Tongue (tissue), 2 donors: ENCODE results near the gene FANCB. TPM values are rescaled to one million over a fixed set of nuclear protein-coding genes. Genes with fewer than 3 reads are reported as not detected.

ENCODE experiments used
- DNase-seq: peaks from one replicate; pipeline ENCODE4 v3.0.0-alpha.2; 2015
- total RNA-seq: library from RNA; depleted of rRNA; stranded (reverse); fragments of >200 nt; gene quantifications from one replicate; pipeline ENCODE4 v1.2.3, GENCODE V29; 2014

FANCB gene
- total RNA-seq, 1 donor from 2014 or later = 6.8 TPM

- peak; percentile 22 for DNase-seq
Observed at GRCh38 chrX:14832586-14832985, 40.3 kb downstream of the FANCB start.

GRCh38 chrX:14832151-14832550, 40.7 kb downstream of the FANCB start:
- no peak for DNase-seq

GRCh38 chrX:14829643-14830042, 43.2 kb downstream of the FANCB start:
- DNase-seq = no peak

DNA sequence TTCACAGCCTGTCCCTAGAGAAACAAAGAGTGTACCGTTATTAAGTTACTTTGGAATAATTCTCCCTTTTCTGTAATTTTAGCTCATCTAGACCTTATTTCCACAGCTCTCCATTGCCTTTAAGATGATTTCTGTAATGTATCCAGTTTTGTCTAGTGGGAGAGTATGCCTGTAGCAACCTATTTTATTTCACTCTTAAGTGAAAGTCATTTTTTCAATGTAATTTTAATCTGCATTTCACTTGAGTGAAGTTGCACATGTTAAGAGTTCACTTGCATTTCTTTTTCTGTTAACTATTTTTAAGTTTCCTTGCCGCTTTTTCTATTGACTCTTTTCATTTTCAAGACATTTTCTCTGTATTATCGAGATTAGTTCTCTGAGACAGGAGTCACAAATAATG, 46.5 kb downstream of the FANCB start:
- DNase-seq = no peak

- DNase-seq = peak; percentile 48
Observed at GRCh38 chrX:14825851-14826250, 47.0 kb downstream of the FANCB start.

GRCh38 chrX:14819769-14820168, 53.1 kb downstream of the FANCB start:
- DNase-seq = no peak

GRCh38 chrX:14817571-14817970, 55.3 kb downstream of the FANCB start:
- no peak for DNase-seq

DNA sequence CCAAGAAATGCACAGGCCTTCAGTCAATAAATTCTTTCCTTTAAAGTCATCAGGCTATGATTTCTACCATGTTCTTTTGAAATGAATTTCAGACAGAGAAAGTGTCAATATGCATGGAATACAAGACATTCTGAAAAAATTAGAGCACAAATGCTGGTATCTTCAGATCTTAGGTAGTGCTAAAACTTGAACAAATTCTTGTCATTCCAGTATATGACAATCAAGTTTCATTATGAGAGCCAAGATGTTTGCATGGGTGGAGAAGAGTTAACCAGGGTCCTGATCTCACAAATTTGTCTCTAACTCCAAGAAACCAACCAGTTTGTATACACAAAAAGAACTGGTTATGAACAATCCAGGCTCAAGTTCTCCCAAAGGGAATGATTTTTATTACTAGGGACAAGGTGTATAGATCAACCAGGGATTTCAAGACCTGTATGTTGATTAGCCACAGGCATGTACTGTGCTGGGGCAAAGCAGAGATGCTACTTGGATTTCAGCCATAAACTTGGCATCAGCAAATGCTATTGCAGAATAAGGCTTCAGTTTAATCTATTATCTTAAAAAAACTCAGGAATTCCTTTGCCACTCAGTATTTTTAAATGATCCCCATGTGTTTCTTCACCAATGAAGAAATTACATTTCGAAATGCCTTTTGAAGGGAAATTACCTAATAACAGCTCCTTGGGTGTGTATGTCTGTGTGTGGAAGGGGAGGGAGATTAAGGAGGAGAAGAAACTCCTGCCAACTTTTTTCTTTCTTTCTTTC, 69.7 kb downstream of the FANCB start:
- DNase-seq = no peak

DNA sequence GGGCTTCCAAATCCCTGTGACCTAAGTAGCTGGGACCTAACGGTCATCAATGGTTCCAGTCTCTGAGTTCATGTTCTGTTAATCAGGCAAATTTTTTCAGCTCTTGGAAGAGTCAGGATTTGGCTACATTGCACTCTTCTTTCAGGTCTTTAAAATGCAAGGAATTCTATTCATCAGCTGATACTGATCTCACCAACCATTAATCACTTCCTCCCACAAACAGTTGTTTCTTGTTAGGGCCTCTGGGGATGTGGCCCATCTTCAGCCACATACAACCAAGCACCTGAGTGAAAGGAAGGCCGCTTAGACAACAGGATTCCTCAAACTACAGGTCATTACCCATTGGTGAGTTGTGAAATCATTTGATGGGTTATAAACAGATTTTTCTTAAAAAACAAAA, 71.7 kb downstream of the FANCB start:
- no peak for DNase-seq

DNA sequence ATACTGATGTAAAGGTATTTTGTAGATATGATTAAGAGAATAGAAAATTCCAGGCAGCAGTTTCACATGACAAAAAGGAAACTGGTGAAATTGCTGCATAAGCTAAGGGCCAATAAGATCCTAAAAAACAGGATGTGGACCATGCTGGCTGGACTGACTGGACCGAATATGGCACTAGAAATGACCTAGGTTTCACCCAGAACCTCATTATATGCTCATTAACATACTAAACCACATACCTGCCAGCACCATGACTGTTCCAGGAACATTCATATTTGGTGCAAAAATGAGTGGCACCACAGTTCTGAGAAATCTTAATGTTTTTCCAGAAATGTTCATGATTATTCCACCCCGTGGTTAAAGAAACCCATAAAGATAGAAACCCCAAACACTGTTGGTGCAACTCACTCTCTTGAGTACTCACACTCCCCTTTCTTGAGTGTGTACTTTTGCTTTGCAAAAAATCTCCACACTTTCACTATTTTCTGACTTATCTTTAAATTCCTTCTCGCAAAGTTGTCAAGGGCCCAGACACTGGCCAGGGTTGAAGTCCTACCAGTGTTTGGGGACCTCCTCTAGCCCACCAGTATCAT, 74.0 kb downstream of the FANCB start:
- no peak for DNase-seq

Other genes with a start within 250 kb of the FANCB start
- 12.7 TPM for gene MOSPD2, start 352 bp upstream of the FANCB start, total RNA-seq